Heart right ventricle (tissue), 16 donors: Measurements from ENCODE around the gene ARPC1B. TPM values are rescaled to one million over a fixed set of nuclear protein-coding genes. Genes with fewer than 3 reads are reported as not detected.

Source experiments
- ATAC-seq, 8 donors: fragments of 200-7000 bp; cut with Tn5 transposase; one replicate each; pipeline ENCODE4 v1.9.1; 2020; ENCODE audit warnings: mild to moderate bottlenecking in 8 of 8, moderate library complexity in 8 of 8, moderate number of reproducible peaks in 1 of 8
- DNase-seq, 2 donors: peaks; one replicate each; pipeline ENCODE4 v3.0.0-alpha.2; 2020
- H3K27ac ChIP-seq, 10 donors: fragments of 200-600 bp; sonication (generic) in 2 of 10; one replicate each; pipeline versions ENCODE4 v1.5.0 to v1.8.0; 2020 to 2022; ENCODE audit warnings: mild to moderate bottlenecking in 3 of 10
- H3K27me3 ChIP-seq, 7 donors: fragments of 200-600 bp; one replicate each; pipeline ENCODE4 v1.8.0; 2021 to 2022; ENCODE audit warnings: mild to moderate bottlenecking in 2 of 7
- H3K36me3 ChIP-seq, 9 donors: fragments of 200-600 bp; sonication (generic) in 1 of 9; one replicate each; pipeline versions ENCODE4 v1.5.0 to v1.8.0; 2020 to 2022; ENCODE audit warnings: mild to moderate bottlenecking in 2 of 9
- H3K4me1 ChIP-seq, 9 donors: fragments of 200-600 bp; sonication (generic) in 1 of 9; one replicate each; pipeline versions ENCODE4 v1.5.0 to v1.8.0; 2020 to 2022; ENCODE audit warnings: mild to moderate bottlenecking in 4 of 9
- H3K4me3 ChIP-seq, 10 donors: fragments of 200-600 bp; sonication (generic) in 2 of 10; one replicate each; pipeline versions ENCODE4 v1.5.0 to v1.8.0; 2020 to 2022; ENCODE audit warnings: mild to moderate bottlenecking in 7 of 10, moderate library complexity in 2 of 10
- H3K9me3 ChIP-seq, 11 donors: fragments of 200-600 bp in 10 of 11; sonication (generic) in 2 of 11; one replicate each; pipeline versions ENCODE4 v1.5.0 to v1.8.0; 2013 to 2022; ENCODE audit warnings: mild to moderate bottlenecking in 2 of 11, control low read depth in 1 of 11, moderate library complexity in 1 of 11
- WGBS, 2 donors: extraction: QIAGEN DNeasy Blood & Tissue Kit; methylation state at CpG; one replicate each; pipeline ENCODE4 v1.1.7; 2013; ENCODE audit warnings: inconsistent platforms in 1 of 2; 5-methylcytosine and 5-hydroxymethylcytosine counted together
- intact Hi-C, 10 donors: fragments of 100-400 bp; cut with DNase I; formaldehyde crosslinking; loops; one replicate each; pipeline versions ENCODE4 v1.11.1 to v1.14.2; 2022
- polyA plus RNA-seq, 2 donors: library from polyadenylated mRNA; stranded (reverse); fragments of 200-250 nt; gene quantifications; one replicate each; pipeline ENCODE4 v1.2.3, GENCODE V29; 2013
- total RNA-seq, 10 donors: library from RNA; stranded (reverse); fragmentation: NEBNext Ultra II Directional in 3 of 10; extraction: Animal tissue kit (Norgen Biotek cat#: 25700) in 3 of 10; gene quantifications; one replicate each; pipeline versions ENCODE4 v1.2.1 to v1.2.4, GENCODE V29; 2021 to 2023
- TF ChIP-seq, protein P1 (sequence below), 9 donors: fragments of 200-600 bp; sonication (generic) in 2 of 9; IDR thresholded peaks; one replicate each; pipeline versions ENCODE4 v1.5.0 to v1.8.0; 2021 to 2022; ENCODE audit warnings: antibody characterized with exemption in 9 of 9, mild to moderate bottlenecking in 5 of 9, moderate library complexity in 1 of 9
- donor health status: Arrhythmogenic right ventricular cardiomyopathy.
- donor health status: ischemic (EF 13 %, LVEDD 7.1; RV severe dilation, severe dysfunction).
- donor health status: healthy with polysubstance abuse.
- donor health status: DM: no; HTN: yes; CAD: no.
- donor health status: DM: no; HTN: no; CAD: no.
- donor health status: ischemic (EF 25% LVEDD 6.9; RV normal size, moderate dysfunction).
- donor health status: ischemic (EF 25% LVEDD 5.7; RV mildly dilated, moderate dysfunction).
- donor health status: healthy.
- donor health status: DM: yes; HTN: yes; CAD: no.
- donor health status: Ischemic cardiomyopathy.
- donor health status: ischemic (EF 35%, LVEDD 5.7; RV mildly dilated, moderate dysfunction).
- donor health status: nonischemic (EF 11% LVEDD 7.7; RV severe dilation, severe dysfunction).
- donor health status: DM: yes; HTN: yes; CAD: no.
- donor health status: PGD.
- donor health status: ischemic (EF 29% LVEDD 5.4; RV normal size, mild dysfunction).
- donor health status: nonischemic (EF 23%, LVEDD 6.1; RV moderate dilation, normal function).

The ARPC1B gene
- total and polyA plus RNA-seq, 12 donors: 16.2 to 161 (median 23.5) TPM

GRCh38 chr7:99381664-99382075 lies 7.1 kb downstream of the ARPC1B start:
- TF ChIP-seq, protein P1, sequence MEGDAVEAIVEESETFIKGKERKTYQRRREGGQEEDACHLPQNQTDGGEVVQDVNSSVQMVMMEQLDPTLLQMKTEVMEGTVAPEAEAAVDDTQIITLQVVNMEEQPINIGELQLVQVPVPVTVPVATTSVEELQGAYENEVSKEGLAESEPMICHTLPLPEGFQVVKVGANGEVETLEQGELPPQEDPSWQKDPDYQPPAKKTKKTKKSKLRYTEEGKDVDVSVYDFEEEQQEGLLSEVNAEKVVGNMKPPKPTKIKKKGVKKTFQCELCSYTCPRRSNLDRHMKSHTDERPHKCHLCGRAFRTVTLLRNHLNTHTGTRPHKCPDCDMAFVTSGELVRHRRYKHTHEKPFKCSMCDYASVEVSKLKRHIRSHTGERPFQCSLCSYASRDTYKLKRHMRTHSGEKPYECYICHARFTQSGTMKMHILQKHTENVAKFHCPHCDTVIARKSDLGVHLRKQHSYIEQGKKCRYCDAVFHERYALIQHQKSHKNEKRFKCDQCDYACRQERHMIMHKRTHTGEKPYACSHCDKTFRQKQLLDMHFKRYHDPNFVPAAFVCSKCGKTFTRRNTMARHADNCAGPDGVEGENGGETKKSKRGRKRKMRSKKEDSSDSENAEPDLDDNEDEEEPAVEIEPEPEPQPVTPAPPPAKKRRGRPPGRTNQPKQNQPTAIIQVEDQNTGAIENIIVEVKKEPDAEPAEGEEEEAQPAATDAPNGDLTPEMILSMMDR (IDR thresholded peaks at IDR 0.05): no peak
- 56 to 58% methylated on average over 7 of the region's 7 CpGs for WGBS, 2 donors
- intact Hi-C loops: no loop called here
- peak overlapping the region in 4 of 10 donors; percentile 7 to 97 (median 91) for H3K27ac ChIP-seq
- H3K36me3 ChIP-seq: peaks cover 0 to 74% (median 2%) of the 10 kb centered on the region in 9 donors
- ATAC-seq: peak in 3 of 8 donors; percentile 4 to 43 (median 25)
- H3K4me1 ChIP-seq: peaks cover 14 to 81% (median 41%) of the 10 kb centered on the region in 9 donors
- H3K9me3 ChIP-seq: no peaks in the 10 kb centered on the region
- H3K4me3 ChIP-seq: no peak overlapping the region
- DNase-seq: peak in 1 of 2 donors; percentile 25
- H3K27me3 ChIP-seq: no peaks in the 10 kb centered on the region

DNA sequence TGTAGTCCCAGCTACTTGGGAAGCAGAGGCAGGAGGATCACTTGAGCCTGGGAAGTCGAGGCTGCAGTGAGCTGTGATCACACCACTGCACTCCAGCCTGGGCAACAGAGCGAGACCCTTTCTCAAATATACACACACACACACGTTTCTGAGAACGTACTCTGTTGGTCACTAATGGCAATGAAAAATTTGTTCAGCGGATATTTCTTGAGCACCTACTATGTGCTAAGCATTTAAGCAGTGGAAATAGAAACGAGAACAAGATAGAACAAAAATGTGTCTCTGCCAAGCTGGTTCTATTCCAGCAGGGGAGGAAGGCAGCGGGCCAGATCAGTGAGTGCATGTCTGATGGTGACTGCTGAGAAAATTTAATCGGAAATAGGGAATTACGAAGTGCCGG lies 8.7 kb downstream of the ARPC1B start:
- Histone ChIP-seq H3K4me3 (no peak overlapping the region), H3K4me1 (peaks cover 14 to 66% (median 39%) of the 10 kb centered on the region in 9 donors), H3K36me3 (peaks cover 0 to 74% (median 11%) of the 10 kb centered on the region in 9 donors), H3K9me3 (no peaks in the 10 kb centered on the region), H3K27ac (no peak overlapping the region), H3K27me3 (no peaks in the 10 kb centered on the region)
- 88 to 89% methylated on average over 10 of the region's 10 CpGs for WGBS, 2 donors
- TF ChIP-seq, protein P1 (IDR thresholded peaks at IDR 0.05): no peak
- no peak for DNase-seq
- no peak for ATAC-seq
- intact Hi-C loops: no loop called here

DNA sequence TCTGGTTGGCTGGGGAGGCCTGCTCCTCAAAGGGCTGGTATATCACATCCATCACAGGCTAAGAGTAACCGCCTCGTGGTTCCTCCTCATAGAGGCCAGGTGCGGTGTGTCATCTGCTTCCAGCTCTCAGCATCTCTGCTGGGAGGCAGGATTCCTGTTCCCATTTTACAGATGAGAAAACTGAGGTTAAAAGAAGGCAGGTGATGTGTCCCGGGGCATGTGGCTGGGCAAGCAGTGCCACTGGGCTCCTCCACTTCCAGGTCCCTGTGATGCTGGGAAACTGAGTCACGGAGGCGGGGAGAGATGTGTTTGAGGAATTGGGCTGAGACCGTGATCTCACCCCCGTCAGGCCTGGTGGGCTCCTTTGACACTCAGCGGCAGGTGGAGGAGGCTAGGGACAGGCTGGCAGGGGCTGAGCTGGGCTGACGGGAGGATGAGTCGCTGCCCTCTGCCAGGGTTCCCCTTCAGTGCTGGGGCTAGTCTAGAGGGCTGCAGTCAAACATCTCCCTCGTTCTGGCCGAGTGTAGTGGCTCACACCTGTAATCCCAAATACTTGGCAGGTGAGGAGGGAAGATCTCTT lies 9.4 kb downstream of the ARPC1B start:
- peaks cover 0 to 74% (median 11%) of the 10 kb centered on the region in 9 donors for H3K36me3 ChIP-seq
- H3K4me3 ChIP-seq: no peak overlapping the region
- ATAC-seq: no peak
- no peaks in the 10 kb centered on the region for H3K27me3 ChIP-seq
- H3K27ac ChIP-seq: no peak overlapping the region
- TF ChIP-seq, protein P1 (IDR thresholded peaks at IDR 0.05): no peak
- peaks cover 14 to 59% (median 32%) of the 10 kb centered on the region in 9 donors for H3K4me1 ChIP-seq
- no peaks in the 10 kb centered on the region for H3K9me3 ChIP-seq
- intact Hi-C loops: no loop called here
- 91 to 96% methylated on average over 13 of the region's 13 CpGs for WGBS, 2 donors
- no peak for DNase-seq

DNA sequence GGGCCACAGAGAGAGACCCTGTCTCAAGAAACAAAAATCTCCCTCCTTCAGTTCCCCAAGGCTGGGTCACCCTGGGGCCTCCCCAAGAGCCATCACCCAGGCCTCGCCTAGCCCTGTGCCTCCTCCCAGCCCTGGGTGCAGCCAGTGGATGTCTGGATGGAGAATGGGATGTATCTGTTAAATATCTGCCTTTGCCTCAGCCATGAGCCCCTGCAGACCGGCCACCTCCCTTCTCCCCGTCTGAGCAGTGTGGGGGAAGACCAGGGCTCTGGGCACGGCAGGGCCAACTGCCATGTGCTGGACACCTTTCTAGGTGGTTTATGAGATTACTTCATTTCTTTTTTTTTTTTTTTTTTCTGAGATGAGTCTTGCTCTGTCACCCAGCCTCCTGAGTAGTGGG lies 10.0 kb downstream of the ARPC1B start:
- DNase-seq (no peak), ATAC-seq (no peak)
- Histone ChIP-seq H3K4me1 (peaks cover 14 to 53% (median 26%) of the 10 kb centered on the region in 9 donors), H3K27me3 (no peaks in the 10 kb centered on the region), H3K4me3 (no peak overlapping the region), H3K9me3 (no peaks in the 10 kb centered on the region), H3K27ac (no peak overlapping the region), H3K36me3 (peaks cover 0 to 78% (median 17%) of the 10 kb centered on the region in 9 donors)
- intact Hi-C loops: no loop called here
- TF ChIP-seq, protein P1 (IDR thresholded peaks at IDR 0.05): no peak
- 86 to 93% methylated on average over 4 of the region's 4 CpGs for WGBS, 2 donors
